Measurements from ENCODE around the gene SYNC. TPM values are rescaled to one million over a fixed set of nuclear protein-coding genes. Genes with fewer than 3 reads are reported as not detected.
A peak's percentile ranks its signal among the peaks of the same experiment; 100 is the strongest.

SYNC gene
- total and polyA plus RNA-seq, 9 of the 15 experiments (the other 6 are each of a cell fraction or from before 2014, with no cell fraction given) = 0.49 to 1.1 (median 0.87) TPM

GRCh38 chr1:32650752-32651460 is 51.7 kb downstream of the SYNC start, which contains the start of gene RBBP4 (continued):
- TF ChIP-seq CHD7 (IDR thresholded peaks at IDR 0.05; ENCODE audit: low read depth, low read length) (no peak), HBP1 (CRISPR knock-in tag; IDR thresholded peaks at IDR 0.05) (peak; percentile 96), CREM (IDR thresholded peaks at IDR 0.05; ENCODE audit: low read depth) (peak; percentile 85), POLR2G (IDR thresholded peaks at IDR 0.05; ENCODE audit: low read depth, low read length) (peak; percentile 97), ZNF23 (CRISPR knock-in tag; IDR thresholded peaks at IDR 0.05) (peak; percentile 81), GTF3C2 (IDR thresholded peaks at IDR 0.05; ENCODE audit: borderline replicate concordance, extremely low read depth, insufficient read length) (no peak), ZNF695 (CRISPR knock-in tag; IDR thresholded peaks at IDR 0.05) (peak; percentile 93), ZBTB17 (CRISPR knock-in tag; IDR thresholded peaks at IDR 0.05) (peak; percentile 95), ADNP (tag; IDR thresholded peaks at IDR 0.05) (no peak), CREBBP (IDR thresholded peaks at IDR 0.05; ENCODE audit: low read depth, low read length) (no peak), XRCC4 (IDR thresholded peaks at IDR 0.05; ENCODE audit: extremely low read depth, insufficient read depth, insufficient read length) (no peak), ARHGAP35 (IDR thresholded peaks at IDR 0.05; ENCODE audit: partially characterized antibody) (no peak)

All from K562 (cell line).